HG02798 (cell line): ENCODE data around the gene RPAP2.
"Not testable (repeated sequence)": the region's sequence is repeated elsewhere in the genome, so short reads cannot be mapped to it uniquely, and the experiment has no call there.

Source experiments
- ATAC-seq: cut with Tn5 transposase; IDR thresholded peaks from one replicate; pipeline ENCODE4 v1.9.1; 2021; ENCODE audit warnings: mild to moderate bottlenecking; ENCODE audit not compliant: unreplicated experiment, poor library complexity

Gene RPAP2

GRCh38 chr1:92298573-92299476 lies at the start of gene RPAP2, which contains the start of gene GLMN:
TSS of gene RPAP2 (plus strand) at chr1:92299059. CDS start at chr1:92299074, 15 bp downstream.
TSS of gene GLMN (minus strand) at chr1:92298987. CDS start at chr1:92297999, 988 bp downstream.
- ATAC-seq: peak; percentile 99

- not testable (repeated sequence) for ATAC-seq
Measured at GRCh38 chr1:92254714-92255113, 44.1 kb upstream of the RPAP2 start.

GRCh38 chr1:92259350-92259749 lies 39.5 kb upstream of the RPAP2 start:
- no peak for ATAC-seq

- ATAC-seq: no peak
Measured at GRCh38 chr1:92262516-92262915, 36.3 kb upstream of the RPAP2 start.

- ATAC-seq: no peak
Measured at GRCh38 chr1:92273039-92273438, 25.8 kb upstream of the RPAP2 start.

- no peak for ATAC-seq
Measured at GRCh38 chr1:92274939-92275338, 23.9 kb upstream of the RPAP2 start.

- ATAC-seq: no peak
Measured at GRCh38 chr1:92276082-92276481, 22.8 kb upstream of the RPAP2 start.

GRCh38 chr1:92277105-92277723 lies 21.6 kb upstream of the RPAP2 start:
- ATAC-seq: no peak

GRCh38 chr1:92279781-92280180 lies 19.1 kb upstream of the RPAP2 start:
- not testable (repeated sequence) for ATAC-seq

- ATAC-seq: not testable (repeated sequence)
Measured at GRCh38 chr1:92281411-92281810, 17.4 kb upstream of the RPAP2 start.

GRCh38 chr1:92291372-92291999 lies 7.4 kb upstream of the RPAP2 start:
- no peak for ATAC-seq

GRCh38 chr1:92298213-92298572 lies 666 bp upstream of the RPAP2 start:
- ATAC-seq: no peak

GRCh38 chr1:92299477-92300150 lies 755 bp downstream of the RPAP2 start:
- ATAC-seq: no peak

GRCh38 chr1:92301021-92301420 lies 2.2 kb downstream of the RPAP2 start:
- ATAC-seq: no peak

- no peak for ATAC-seq
Measured at GRCh38 chr1:92306020-92306419, 7.2 kb downstream of the RPAP2 start.

- no peak for ATAC-seq
Measured at GRCh38 chr1:92307980-92308379, 9.1 kb downstream of the RPAP2 start.

- ATAC-seq: no peak
Measured at GRCh38 chr1:92310185-92310597, 11.3 kb downstream of the RPAP2 start.

GRCh38 chr1:92314024-92314423 lies 15.2 kb downstream of the RPAP2 start:
- ATAC-seq: no peak

- ATAC-seq: no peak
Measured at GRCh38 chr1:92315766-92316599, 17.1 kb downstream of the RPAP2 start.
